CD4-positive, alpha-beta T cell treated with Interleukin-12 subunit alpha and Interleukin-12 subunit beta, for 1 hour (primary cell): ENCODE results near the gene OOSP4A.

Experiments used
- DNase-seq: peaks from one replicate; pipeline ENCODE4 v3.0.0-alpha.2; 2020

OOSP4A gene

DNA sequence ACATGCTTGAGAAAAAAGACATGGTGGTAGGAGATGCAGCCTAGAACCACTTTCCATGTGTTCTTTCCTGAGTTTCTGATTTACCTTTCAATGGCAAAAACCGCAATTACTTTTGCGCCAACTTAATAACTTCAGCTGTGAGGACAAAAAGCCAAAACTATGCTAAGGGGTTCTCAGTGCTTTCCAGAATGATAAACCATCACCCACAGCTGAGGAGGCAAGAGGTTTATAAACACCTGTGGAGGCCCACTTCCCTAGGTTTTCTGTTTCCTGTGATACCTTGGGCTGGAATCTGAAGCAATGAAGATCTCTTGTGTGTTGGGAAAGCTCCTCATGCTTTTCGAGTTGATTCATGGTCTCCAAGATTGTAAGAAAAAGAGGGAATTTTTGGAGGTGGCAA, at the start of gene OOSP4A:
TSS of gene OOSP4A (plus strand) at position 301 of the 400 bp plus-strand sequence. CDS start at position 301, 0 bp downstream.
- DNase-seq, result no peak

DNA sequence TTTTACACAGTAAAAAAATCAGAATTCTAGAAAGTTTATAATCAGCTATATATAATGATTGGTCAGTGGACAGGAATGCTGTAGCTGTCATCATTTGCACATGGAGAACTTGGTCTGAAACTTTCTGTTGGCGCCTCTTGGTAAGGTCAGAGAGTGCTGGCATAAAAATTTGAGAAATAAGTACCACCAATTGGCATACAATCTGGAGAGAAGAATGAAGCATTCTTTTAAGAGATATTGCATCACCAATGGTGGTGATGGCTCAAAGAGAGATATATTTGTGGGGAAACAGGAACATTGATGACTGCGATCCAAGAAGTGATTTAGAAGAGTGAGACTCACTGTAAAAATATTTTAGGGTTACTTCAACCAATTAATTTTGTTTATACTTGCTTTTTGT, 45.4 kb upstream of the OOSP4A start:
- no peak for DNase-seq

DNA sequence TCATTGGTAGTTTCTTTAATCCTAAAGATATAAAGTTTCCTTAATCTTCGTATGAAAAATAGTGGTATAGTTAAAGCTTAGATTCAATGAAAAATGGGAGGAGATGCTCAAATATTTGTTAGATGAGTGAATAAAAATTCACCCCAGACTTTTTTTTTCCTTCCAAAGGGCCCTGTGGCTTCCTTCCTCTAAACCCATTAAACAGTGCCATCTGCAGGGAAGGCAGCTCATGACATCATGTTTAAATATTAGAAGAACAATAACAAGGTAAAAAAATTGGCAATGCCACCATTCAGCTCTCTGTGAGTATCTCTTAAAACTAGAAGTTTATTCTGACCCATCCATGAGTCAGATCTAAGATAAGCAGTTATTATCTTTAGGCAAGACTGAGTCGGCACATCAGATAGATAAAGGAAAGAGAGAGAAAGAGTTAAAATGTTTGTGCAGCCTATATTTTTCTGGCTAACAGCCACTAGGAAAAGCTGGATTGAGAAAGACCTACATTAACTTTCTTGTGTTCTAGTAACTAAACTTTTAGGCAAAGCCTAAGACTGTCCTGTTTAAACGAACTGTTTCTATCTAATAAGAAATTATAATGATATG, 44.7 kb upstream of the OOSP4A start:
- peak; percentile 29 for DNase-seq

DNA sequence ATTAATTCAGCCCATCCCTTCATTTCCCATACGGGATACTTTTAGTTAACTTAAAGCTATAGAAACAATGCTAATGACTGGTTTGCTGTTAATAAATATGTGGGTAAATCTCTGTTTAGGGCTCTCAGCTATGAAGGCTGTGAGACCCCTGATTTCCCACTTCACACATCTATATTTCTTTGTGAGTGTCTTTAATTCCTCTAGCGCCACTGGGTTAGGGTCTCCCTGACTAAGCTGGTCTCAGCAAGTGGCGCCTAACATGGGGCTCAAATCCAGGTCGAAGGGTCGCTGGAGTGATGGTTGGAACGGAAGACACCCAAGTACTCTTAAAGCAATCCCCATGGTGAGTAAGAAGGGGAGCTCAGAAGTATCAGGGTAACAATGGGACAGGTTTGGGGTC, 40.0 kb upstream of the OOSP4A start:
- no peak for DNase-seq

DNA sequence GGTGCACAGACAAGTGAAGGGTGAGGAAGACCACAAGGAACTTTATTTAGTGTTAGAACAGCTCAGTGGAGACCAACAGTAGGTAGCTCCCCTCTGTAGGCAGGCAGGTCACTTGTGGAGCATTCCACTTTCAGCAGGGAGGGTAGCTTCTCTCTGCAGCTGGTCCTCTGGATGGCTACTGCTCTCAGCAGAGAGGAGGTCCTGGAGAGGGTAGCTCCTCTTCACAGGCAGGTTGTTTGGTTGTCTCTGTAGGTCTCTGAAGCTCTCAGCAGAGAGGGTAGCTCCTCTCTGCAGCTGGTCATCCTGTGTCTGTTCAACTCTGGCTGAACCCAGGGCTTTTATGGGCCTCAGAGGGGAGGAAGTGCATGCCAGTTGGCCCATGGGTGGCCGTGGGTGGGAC, 32.1 kb upstream of the OOSP4A start:
- no peak for DNase-seq

DNA sequence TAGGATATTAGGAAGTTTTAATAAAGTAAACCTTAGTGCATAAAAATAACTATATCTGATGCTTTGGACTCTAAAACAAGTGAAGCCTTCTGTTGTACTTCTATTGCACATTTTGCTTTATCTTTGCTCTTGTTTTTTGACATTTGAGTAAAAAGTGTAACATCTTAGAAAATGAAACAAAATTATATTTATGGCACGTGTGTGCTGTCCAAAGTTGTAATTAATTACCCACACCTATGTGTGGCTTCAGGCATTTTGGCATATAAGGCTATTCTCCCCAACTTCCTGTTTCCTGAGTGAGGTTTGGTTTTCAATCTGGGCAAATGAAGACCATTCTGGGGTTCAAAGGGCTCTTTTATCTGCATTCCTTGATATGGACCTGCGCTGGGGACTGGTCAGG, 25.7 kb upstream of the OOSP4A start, which contains the start of gene OOSP1:
TSS of gene OOSP1 (plus strand) at position 301 of the 400 bp plus-strand sequence. CDS start at position 324, 23 bp downstream.
- DNase-seq, result no peak

DNA sequence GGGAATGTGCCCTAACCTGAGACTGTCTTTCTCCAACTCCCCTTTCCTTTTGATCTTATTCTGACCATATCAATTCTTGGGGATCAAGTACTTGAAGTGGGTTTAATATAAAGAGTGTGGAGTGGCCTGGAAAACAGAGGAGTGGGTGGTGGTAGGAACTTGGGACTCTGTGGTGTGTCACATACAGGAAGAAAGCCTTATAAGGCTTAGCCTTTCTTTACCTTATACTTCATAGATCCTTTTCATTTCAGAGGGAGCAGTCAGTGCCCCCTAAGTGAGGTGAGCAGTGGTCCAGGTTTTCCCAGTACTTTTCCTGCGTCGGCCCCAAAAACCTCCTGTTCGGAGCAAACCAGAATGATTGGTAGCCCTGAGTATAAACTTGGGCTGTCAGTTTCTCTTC, 25.1 kb upstream of the OOSP4A start:
- DNase-seq, result no peak

DNA sequence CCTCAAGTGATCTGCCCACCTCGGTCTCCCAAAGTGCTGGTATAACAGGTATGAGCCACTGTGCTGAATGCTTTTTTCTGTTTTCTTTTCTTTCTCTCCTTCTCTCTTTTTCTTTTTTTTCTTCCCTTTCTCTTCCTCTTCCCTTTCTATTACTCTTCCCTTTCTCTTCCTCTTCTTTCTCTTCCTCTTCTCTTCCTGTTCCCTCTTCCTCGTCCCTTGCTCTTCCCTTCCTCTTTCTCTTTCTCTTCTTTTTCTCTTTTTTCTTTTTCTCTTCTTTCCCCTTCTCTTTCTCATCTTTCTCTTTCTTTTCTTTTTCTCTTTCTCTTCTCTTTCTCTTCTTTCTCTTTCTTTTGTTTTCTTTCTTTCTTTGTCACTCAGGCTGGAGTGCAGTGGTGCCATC, 24.4 kb upstream of the OOSP4A start:
- no peak for DNase-seq

DNA sequence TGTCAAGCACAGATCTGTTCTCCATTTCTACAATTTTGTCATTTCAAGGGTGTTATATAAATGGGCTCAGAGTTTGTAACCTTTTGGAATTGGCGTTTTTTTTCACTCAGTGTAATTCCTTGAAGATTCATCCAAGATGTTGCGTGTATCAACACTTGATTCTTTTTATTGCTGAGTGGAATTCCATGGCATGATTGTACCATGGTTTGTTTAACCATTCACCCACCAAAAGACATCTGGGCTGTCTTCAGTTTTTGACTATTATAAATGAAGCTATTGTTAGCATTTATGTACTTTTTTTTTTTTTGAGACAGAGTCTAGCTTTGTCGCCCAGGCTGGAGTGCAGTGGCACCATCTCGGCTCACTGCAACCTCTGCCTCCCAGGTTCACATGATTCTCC, 22.7 kb upstream of the OOSP4A start:
- DNase-seq, result no peak

DNA sequence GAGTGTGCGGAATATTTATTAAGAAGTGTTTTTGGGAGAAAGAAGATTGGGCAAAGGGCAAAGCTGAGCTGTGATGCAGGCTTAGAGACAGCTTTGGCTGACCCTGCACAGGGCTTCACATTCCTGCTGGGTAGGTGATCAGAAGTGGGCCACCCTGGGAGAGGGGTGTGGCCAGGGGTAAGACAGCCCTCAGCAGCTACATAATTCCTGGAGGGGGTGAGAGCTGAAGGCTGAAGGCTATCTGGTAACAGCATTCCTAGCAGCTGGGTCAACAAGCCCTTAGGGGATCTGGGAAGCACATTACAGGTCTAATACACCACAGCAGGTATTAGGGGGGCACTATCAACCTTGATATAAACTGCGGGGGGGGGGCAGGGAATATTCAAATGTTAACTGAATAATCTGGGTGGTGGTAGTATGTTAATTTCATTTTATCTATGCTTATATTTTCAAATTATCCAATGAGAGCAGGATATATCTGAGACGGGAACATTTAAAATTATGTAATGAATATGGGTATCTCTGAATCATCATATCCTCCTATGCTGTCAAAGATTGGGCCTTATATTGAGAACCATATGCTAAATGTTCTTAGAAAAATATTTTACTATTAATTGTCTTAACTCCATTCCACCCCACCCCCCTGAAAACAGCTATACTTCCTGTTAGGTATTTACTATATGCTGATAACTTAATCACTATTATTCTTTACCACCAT, 19.7 kb upstream of the OOSP4A start:
- DNase-seq, result no peak

DNA sequence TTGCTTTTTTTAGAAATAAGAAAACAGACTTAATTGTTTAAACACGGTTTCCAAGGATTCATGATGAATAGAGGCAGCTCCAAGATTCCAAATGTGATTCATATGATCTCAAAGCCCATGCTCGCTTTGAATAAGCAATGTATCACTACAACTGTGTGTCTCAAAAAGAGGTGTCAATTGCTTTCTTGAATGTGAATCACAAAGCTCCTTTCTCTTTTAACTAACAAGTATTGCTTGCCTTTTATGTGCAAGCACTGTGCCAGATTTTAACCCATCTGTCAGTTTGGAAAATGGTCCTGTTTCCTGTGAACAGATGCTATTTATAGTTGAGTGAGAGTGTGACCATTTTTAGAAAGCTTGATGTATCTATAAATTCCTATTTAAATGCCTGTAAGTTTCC, 19.1 kb upstream of the OOSP4A start:
- DNase-seq, result no peak

DNA sequence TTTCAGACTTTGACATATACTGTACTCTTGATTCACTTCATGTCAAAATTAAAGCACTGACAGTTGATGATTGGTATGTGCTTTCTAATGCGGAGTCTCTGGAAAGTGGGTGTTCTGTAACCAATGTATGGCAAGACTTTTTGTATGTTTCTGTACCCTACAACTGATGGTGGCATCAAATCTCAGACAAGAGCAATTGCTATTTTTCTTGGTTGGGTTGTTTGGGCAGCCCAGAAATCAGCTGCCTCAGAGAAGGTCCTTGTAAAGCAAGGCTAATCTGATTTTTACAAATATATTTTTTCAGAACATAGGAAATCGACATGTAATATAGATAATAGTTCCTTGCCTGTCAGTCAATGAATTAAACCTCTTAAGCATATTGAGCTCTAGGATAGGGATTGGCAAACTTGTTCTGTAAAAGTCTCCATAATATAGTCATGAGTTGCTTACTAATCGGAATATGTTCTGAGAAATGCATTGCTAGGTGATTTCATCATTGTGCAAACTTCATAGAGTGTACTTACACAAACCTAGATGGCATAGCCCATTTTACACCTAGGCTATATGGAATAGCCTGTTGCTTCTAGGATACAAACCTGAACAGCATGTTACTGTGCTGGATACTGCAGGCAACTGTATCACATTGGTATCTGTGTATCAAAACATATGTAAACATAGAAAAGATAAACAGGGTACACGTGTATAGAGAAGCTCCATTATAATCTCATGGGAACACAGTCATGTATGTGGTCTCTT, 10.2 kb upstream of the OOSP4A start:
- no peak for DNase-seq

DNA sequence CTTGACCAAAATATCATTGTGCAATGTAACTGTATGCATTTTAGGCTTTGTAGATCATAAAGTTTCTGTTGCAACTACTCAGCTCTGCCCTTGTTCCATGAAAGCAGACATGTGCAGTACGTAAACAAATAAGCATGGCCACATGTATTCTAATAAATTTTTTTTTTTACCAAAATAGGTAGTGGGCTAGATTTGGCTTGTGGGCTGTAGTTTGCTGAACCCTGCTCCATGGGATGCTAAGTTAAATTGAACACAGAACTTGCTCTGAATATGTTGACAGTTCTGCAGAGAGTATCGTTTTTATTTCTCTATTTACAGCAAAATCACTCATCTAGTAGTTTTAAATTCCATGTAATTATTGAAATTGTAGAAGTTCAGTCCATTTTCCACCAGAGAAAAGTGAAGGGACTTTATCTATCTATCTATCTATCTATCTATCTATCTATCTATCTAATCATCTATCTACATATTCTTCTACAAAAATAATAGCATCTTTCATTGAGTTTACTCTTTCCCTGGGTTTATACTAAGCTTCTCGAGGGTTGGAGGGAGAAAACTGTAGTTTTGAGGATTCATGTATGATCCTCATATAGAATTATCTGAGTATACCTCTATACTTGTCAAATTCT, 9.5 kb upstream of the OOSP4A start:
- DNase-seq, result no peak

DNA sequence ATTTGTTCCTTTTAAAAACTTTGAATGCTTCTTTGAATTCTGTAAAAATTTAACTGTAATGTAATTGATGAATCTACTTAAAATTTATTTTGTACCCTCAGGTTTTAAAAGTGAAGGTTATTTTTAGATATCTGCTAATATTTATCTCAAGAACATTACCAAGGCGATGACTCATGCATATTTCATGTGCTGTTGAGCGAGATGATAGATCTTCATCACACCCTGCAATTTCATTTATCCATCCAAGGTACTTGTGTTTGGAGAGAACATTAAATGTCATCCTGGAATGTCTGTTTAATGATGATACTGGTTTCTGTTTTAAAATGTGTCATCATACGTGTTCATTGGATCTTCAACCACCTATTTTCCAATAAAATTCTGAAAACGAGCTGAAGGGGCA, 6.7 kb upstream of the OOSP4A start:
- no peak for DNase-seq

DNA sequence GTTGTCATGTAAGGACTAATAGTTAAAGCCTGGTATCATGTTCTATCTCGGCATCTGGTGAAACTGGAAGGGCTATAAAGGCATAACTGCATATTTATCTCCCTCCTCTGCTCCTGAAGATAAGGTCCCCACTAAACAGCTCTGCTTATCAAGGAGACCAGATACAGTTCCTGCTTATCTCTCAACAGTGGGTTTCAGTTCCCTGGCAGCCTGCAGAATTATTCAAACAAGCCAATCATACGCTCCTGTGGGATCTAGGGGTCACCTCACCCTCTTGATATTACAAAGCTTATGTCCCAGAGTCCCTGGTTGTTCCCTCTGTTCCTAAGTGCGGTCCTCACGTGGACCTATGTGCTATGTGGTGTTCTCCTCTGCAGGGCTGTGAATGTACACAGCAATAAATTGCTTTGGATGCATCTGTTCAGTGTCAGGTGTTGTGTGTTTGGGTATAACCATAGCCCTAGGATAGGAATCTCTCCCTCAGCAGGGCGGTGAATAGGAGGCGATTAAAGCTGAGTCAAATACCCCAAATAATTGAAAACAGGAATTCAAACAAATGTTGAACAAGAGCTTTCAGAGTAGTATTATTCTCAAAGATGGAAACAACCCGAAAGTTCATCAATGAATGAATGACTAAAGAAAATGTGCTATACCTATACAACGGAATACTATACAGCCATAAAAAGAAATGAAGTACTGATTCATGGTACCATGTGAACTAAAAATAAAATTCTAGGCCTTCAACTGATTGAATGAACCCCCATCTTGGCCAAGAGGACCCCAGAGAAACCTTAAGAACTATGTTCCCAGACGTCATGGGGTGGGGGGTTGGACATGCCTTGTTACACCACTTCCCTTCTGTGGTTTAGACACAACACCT, 3.1 kb upstream of the OOSP4A start:
- no peak for DNase-seq

DNA sequence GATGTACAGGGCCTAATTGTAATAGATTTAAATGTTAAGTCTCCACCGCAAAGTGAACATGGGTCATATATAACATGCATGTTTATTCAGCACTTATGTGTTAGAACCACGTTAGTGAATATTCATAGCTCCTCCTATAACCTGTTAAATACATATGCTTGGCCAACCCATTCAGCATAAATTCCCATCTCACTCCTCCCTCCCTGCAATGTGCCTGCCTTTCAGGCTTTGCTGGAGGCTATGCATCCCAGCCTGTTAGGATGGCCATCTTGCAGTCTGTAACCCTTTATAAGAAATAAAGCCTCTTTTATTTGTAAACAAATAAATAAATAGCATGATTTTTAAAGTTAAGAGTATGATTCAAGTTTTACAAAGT, 1.7 kb upstream of the OOSP4A start:
- DNase-seq, result no peak

DNA sequence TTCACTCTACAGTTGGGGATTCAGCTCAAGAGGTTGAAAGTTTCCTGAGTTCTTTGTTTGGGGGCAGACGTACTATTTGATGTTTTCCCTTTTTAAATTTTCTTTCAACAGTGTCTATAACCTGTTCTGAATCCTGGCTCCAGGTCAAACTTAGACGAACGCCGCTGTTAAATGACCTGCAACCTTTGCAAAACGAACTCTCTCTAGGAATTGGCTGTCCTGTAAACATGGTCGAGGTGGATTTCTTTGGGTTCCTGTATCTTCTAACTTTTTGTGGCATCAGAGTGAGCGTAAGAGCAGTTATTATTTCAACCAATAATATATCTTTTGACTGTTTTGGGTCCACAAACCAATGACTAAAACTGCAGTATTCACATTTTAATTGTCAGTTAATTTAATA, 1.6 kb downstream of the OOSP4A start:
- DNase-seq, result no peak

DNA sequence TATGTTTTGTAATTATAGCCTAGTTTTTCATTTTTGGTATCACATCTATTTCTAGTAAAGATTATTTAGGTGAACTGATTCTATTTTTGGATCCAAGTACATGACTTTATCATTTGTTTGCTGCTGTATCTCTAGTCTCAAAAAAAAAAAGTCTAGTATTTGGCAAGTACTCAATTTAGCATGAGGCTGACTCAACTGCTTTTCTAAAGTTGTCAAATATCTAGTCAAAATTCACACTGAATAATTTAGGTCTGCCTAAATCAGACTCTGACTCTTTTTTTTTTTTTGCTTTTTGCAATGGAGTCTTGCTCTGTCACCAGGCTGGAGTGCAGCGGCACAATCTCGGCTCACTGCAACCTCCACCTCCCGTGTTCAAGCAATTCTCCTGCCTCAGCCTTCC, 2.4 kb downstream of the OOSP4A start:
- no peak for DNase-seq

DNA sequence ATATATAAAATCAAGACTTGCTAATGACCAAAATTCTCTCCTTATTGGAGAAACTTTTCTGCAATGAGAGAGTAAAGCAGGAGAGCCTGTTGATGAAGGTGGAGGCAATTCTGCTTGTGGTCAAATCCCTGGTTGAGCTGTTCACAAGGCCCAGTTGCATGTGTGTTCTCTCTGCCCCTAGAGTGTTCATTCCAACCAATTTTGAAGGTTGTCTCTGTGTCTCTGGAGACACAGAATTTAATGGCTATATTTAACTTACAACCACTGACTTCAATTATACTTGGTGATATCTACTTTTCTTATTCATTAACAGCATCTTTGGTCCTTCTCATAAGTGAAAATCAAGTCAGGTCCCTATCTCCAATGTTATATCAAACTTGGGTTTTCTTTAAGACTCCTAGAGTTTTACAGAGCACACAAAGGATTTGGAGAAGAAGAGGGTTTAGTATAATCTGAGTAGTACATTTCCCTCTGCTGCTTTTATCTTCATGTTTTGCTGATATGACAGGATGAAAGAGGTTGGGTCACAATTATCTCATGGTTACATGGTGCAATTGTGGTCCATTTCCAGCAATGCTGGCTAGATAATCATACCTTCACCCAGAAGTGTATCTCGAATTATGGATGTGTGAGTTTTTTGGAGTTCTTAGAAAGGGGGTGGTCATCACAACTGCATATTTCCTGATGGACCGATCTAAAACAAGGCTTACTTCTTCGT, 4.0 kb downstream of the OOSP4A start:
- DNase-seq, result no peak

DNA sequence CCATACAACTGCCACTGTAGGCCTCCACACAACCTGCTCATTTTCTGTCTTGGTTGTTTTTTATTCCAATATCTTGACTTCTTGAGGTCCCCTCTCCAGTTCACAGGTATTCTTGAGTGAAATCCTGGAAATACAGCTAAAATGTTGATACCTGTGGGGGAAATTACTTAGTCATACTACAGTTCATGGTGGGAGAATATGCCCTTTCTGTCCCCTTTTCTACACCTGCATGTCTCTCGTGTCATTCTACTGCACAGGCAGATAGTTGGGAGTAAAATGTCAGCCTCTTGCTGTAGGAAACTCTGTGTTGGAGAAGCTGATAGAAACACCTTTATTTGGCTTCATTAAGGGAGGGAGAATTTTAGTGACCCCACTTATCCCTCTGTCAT, 4.6 kb downstream of the OOSP4A start:
- no peak for DNase-seq

DNA sequence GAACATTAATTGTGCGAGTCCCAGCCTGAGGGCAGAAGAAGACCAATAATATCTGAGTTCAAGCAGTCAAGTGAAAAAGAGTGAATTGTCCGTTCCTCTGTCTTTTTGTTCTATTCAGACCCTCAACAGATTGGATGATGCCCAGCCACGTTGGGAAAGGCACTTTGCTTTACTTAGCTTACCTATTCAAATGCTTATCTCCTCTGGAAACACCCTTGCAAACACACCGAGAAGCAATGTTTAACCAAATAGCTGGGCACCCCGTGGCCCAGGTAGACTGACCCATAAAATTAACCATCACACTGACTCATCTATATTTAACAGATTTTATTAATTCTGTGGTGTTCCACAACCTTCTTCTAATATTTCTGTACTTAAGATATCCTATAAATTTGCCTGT, 9.3 kb downstream of the OOSP4A start:
- DNase-seq, result no peak
